HUES64 (cell line): ENCODE data around the gene ANKRD40.
"Not testable (repeated sequence)": the region's sequence is repeated elsewhere in the genome, so short reads cannot be mapped to it uniquely, and the experiment has no call there.

ENCODE experiments used
- H3K27ac ChIP-seq: 2 replicates; pipeline ENCODE4 v1.7.0; 2013; ENCODE audit warnings: low read depth, low read length, inconsistent platforms
- H3K27me3 ChIP-seq: 2 replicates; pipeline ENCODE4 v1.6.1; 2013; ENCODE audit warnings: mild to moderate bottlenecking, low read length; ENCODE audit not compliant: insufficient read depth
- H3K36me3 ChIP-seq: 2 replicates; pipeline ENCODE4 v1.6.1; 2013; ENCODE audit warnings: mild to moderate bottlenecking, low read length; ENCODE audit not compliant: insufficient read depth
- H3K4me1 ChIP-seq: 2 replicates; pipeline ENCODE4 v1.6.1; 2013; ENCODE audit warnings: mild to moderate bottlenecking, low read length, moderate library complexity; ENCODE audit not compliant: insufficient read depth
- H3K4me3 ChIP-seq: 2 replicates; pipeline ENCODE4 v1.5.1; 2013; ENCODE audit warnings: mild to moderate bottlenecking, low read length, moderate library complexity
- H3K9ac ChIP-seq: 2 replicates; pipeline ENCODE4 v1.6.1; 2013; ENCODE audit warnings: mild to moderate bottlenecking, low read depth, low read length
- H3K9me3 ChIP-seq: 2 replicates; pipeline ENCODE4 v1.6.1; 2013; ENCODE audit warnings: low read depth, low read length; ENCODE audit not compliant: insufficient read depth
- WGBS: fragments of 150-250, 120-280 bp; methylation state at CpG from one replicate; pipeline ENCODE4 v1.1.7; 2013; ENCODE audit warnings: missing lambda C conversion rate; 5-methylcytosine and 5-hydroxymethylcytosine counted together

ANKRD40 gene

DNA sequence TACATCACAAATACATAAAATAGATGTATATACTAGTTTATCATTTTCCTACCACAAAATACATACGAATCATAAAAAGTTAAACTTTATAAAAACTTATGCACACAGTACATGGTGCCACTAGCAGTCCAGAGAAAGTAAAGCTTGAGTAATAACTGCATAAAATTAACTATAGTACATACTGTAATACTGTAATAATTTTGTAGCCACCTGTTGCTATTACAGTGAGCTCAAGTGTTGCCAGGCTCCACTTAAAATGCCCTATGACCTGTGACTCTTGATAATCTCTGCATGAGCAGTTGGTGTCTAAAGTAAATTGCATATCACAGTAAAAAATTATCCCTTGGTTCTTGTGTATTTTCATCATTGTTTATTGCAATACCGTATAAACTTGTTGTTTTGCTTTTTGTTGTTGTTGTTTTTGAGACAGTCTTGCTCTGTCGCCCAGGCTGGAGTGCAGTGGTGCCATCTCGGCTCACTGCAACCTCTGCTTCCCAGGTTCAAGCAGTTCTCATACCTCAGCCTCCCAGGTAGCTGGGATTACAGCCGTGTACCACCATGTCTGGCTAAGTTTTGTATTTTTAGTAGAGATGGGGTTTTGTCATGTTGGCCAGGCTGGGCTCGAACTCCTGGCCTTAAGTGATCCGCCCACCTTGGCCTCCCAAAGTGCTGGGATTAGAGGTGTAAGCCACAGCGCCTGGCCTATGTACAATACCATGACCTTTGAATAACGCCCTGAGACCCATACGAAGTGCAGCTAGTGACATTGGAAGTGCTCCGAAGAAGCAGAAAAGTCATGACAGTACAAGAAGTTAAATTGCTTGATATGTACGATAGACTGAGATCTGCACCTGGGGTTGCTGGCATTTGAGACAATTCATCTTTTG lies 18.3 kb upstream of the ANKRD40 start:
- WGBS, result 94% methylated on average over 11 of the region's 12 CpGs
- Histone ChIP-seq H3K36me3 (peaks cover 11% of the 10 kb centered on the region; the same call in 1 of the 2 replicates), H3K4me1 (peaks cover 31% of the 10 kb centered on the region), H3K27ac (no peak overlapping the region), H3K9ac (no peak overlapping the region), H3K9me3 (no peaks in the 10 kb centered on the region), H3K4me3 (no peak overlapping the region), H3K27me3 (no peaks in the 10 kb centered on the region)

DNA sequence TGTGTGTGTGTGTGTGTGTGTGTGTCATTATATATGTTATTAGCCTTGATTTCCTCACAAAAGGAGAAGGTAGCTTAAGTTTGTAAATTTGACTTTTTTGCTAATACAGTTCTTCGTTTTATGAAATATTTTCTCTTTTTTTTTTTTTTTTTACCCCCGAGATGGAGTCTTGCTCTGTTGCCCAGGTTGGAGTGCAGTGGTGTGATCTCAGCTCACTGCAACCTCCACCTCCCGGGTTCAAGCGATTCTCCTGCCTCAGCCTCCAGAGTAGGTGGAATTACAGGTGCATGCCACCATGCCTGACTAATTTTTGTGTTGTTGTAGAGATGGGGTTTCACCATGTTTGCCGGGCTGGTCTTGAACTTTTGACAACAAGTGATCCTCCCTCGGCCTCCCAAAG lies 16.9 kb upstream of the ANKRD40 start:
- H3K4me3 ChIP-seq, H3K9me3 ChIP-seq, H3K27me3 ChIP-seq, H3K27ac ChIP-seq, H3K9ac ChIP-seq: not testable (repeated sequence)
- Histone ChIP-seq H3K36me3 (peaks cover 11% of the 10 kb centered on the region; the same call in 1 of the 2 replicates), H3K4me1 (peaks cover 31% of the 10 kb centered on the region)
- WGBS, result 99% methylated on average over 5 of the region's 6 CpGs

DNA sequence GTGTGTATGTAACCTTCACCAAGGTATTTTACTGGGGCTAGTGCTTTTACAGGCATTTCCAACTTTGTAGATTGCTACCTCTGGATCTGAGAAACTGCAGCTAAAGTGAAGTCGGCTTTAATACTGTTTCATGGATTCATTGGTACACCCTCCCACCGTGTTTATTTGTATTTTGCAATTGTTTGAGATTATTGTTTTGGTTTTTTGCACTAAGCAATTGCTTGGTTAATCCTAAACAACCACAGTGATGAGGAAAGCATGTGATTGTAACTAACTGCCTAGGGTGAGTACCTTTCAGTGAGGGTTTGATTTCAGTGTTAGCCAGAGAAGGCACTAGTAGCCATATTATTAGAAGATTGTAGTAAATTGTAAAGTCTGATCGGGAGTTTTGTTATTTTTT lies 15.0 kb upstream of the ANKRD40 start:
- no peak overlapping the region for H3K27ac ChIP-seq
- H3K4me3 ChIP-seq, result peak overlapping the region; percentile 11
- 0 out of 2 replicates have a peak, but pooled peaks cover 5% of the 10 kb centered on the region for H3K36me3 ChIP-seq
- no peaks in the 10 kb centered on the region for H3K27me3 ChIP-seq
- H3K9me3 ChIP-seq, result no peaks in the 10 kb centered on the region
- H3K4me1 ChIP-seq, result peaks cover 31% of the 10 kb centered on the region
- no peak overlapping the region for H3K9ac ChIP-seq
- WGBS, result 80% methylated on average over 3 of the region's 3 CpGs

DNA sequence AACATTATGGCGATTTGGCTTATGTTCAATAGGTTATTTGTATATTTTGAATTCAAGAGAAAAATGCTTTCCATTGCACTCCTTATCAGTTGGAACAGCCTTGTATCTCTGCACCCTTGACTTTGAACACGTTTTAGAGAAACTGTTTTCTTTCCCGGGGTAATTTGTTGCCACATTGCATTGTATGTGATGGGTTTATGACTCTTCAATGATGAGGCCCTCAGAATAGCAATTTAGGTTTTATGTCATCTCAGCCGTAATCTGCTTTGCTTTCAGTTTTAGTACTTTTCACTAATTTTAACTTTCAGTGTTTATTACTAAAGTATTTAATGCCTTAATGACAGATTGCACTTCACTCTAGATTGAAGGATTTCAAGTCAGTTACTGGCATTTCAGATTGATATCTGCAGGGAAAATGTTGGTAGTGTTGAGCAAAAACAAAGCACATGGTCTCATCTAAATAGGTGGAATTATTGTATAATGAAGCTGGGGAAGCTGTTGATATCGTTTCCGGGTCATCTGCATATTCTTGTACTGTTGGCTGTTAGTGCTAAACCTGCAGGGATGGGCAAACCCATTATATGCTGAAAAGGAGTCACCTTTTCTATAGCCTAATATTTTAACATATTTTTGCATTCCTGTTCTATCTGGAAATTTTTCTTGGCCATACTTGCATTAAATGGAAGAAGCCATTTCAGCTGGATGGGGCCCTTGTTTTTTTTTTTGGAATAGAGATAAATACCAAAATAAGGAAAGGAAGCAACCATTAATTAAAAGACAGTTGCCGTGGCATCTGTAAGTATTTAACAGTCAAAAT lies 13.7 kb upstream of the ANKRD40 start:
- Histone ChIP-seq H3K27me3 (no peaks in the 10 kb centered on the region), H3K27ac (no peak overlapping the region), H3K9me3 (no peaks in the 10 kb centered on the region), H3K9ac (peak overlapping the region; percentile 99), H3K4me3 (peak overlapping the region; percentile 88), H3K36me3 (0 out of 2 replicates have a peak, but pooled peaks cover 3% of the 10 kb centered on the region), H3K4me1 (peaks cover 24% of the 10 kb centered on the region)
- 24% methylated on average over 5 of the region's 7 CpGs for WGBS

DNA sequence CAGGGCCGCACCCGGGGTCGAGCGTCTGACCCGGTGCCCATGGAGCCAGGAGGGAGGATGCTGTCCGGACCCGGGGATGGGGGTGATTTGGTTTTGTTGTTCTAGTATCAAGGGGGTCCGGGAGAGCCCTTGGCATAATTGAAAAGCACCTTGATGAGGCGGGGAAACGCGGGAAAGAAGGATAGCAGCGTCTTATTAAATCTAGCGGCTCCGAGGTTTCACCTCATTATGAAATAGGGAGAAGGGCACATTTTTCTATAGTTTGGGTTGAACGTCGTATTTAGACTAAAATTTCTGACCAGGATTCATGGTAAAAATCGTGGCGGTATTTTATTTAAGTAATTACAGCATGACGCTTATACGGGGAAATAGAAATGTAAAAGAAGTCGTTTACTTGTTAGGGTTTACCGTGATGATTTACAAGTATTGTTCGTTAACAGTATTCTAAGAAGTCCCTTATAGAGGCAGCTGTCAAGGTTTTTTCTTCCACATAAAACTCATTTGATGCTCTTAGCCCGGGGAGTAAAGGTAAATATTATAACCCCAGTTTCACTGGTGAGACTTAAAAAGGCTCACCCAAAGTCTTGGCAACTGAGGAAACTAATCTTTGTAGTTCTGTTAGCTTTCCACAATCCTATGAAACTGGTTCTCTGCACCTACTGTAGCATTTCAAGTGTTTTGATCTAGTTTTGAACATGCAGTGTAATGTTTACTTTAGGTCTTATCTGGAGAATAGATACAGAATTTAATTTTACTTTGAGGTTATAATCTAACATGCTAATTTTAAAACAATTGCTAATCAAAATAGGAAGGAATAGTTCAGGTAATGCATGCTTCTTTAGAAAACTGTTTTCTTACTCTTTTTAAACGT lies 12.4 kb upstream of the ANKRD40 start:
- Histone ChIP-seq H3K9ac (peak overlapping the region; percentile 99), H3K4me1 (peaks cover 18% of the 10 kb centered on the region), H3K27ac (peak overlapping the region; percentile 99), H3K9me3 (no peaks in the 10 kb centered on the region), H3K36me3 (0 out of 2 replicates have a peak, but pooled peaks cover 2% of the 10 kb centered on the region), H3K27me3 (no peaks in the 10 kb centered on the region), H3K4me3 (peak overlapping the region; percentile 88)
- under 1% methylated on average over 24 of the region's 25 CpGs for WGBS

DNA sequence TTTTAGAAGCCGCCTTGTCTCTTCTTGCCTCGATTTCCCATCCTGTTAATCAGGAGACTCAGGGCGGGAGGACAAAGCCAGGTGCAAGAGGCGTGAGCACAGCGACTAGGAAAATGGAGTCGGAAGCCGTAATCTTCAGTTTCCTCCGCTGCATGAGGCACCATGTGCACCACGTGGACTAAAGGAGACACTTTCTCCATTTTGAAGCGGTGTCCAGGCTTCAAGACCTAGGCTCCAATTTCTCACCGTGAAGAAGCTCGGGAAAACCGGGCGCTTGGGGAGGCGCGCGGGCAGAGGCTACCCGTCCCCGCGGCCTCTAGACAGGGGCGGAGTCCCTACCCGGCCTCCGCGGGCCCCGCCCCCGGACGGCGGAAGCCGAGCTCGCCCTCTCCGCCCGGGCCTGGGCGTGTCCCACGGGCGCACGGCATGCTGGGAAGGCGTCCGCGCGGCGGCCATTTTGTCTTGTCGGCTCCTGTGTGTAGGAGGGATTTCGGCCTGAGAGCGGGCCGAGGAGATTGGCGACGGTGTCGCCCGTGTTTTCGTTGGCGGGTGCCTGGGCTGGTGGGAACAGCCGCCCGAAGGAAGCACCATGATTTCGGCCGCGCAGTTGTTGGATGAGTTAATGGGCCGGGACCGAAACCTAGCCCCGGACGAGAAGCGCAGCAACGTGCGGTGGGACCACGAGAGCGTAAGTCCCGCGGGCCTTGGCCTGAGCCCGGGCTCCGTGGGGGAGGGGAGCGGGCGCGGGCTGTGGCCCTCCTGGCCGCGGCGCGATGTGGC lies 11.6 kb upstream of the ANKRD40 start, which contains the start of gene LUC7L3:
LUC7L3 (plus strand) TSS at position 460 of the 780 bp plus-strand sequence; CDS start at position 590, 130 bp downstream.
- Histone ChIP-seq H3K4me3 (peak within 1 kb of the TSS; percentile 88), H3K36me3 (0 out of 2 replicates have a peak, but pooled peaks cover under 1% of the 10 kb centered on the region), H3K4me1 (peaks cover 18% of the 10 kb centered on the region), H3K9ac (peak within 1 kb of the TSS; percentile 99), H3K27ac (peak within 1 kb of the TSS; percentile 99), H3K9me3 (no peaks in the 10 kb centered on the region), H3K27me3 (no peaks in the 10 kb centered on the region)
- 5% methylated on average over 76 of the region's 76 CpGs for WGBS

DNA sequence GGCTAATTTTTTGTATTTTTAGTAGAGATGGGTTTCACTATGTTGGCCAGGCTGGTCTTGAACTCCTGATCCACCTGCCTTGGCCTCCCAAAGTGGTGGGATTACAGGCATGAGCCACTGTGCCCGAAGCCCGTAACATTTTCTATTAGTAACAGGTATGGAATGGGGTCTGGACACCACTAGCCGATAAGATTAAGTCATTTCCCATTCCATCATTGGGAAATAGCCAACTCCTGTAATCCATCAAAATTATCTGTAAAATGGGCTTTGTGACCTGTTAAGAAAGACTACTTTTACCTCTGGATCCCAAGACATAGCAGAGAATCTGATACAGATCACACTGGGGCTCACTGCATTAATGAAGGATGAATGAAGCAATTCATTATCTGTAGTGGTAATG lies 7.8 kb upstream of the ANKRD40 start:
- Histone ChIP-seq H3K36me3 (no peaks in the 10 kb centered on the region), H3K27me3 (no peaks in the 10 kb centered on the region), H3K9me3 (no peaks in the 10 kb centered on the region), H3K4me1 (no peaks in the 10 kb centered on the region; the same call in 1 of the 2 replicates), H3K27ac (no peak overlapping the region), H3K9ac (no peak overlapping the region), H3K4me3 (no peak overlapping the region)
- 100% methylated on average over 3 of the region's 3 CpGs for WGBS

DNA sequence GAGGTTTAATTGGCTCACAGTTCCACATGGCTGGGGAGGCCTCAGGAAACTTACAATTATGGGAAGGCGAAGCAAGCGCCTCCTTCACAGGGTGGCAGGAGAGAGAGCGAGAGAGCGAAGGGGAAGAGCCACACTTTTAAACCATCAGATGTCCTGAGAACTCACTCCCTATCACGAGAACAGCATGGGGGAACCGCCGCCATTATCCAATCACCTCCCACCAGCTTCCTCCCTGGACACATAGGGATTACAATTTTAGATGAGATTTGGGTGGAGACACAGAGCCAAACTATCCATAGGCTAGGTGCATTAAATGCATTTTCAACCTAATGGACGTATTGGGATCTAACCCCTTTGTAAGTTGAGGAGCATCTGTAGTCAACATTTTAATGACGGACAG lies 4.9 kb upstream of the ANKRD40 start:
- Histone ChIP-seq H3K9ac (no peak overlapping the region), H3K9me3 (no peaks in the 10 kb centered on the region)

DNA sequence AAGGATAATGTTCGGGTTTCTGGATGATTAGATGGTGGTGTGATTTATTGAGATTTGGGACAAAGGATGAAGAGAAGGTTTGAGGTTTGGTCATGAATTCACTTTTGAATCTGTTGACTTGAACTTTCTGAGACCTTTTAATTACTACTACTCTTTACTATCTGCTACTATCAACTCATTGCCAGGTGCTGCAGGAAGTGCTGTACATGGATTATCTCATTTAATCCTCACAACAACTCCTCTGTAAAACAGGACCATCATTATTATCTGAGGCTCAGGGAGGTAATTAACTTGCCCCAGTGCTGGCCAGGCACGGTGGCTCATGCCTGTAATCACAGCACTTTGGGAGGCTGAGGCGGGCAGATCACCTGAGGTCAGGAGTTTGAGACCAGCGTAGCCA lies 2.9 kb upstream of the ANKRD40 start:
- 86% methylated on average over 4 of the region's 4 CpGs for WGBS
- H3K36me3 ChIP-seq, result no peaks in the 10 kb centered on the region
- no peak overlapping the region for H3K4me3 ChIP-seq
- H3K27me3 ChIP-seq, result no peaks in the 10 kb centered on the region
- H3K4me1 ChIP-seq, result peaks cover 13% of the 10 kb centered on the region
- H3K27ac ChIP-seq, result no peak overlapping the region
- no peak overlapping the region for H3K9ac ChIP-seq
- no peaks in the 10 kb centered on the region for H3K9me3 ChIP-seq

More for the DNA sequence above, 4.9 kb upstream of the ANKRD40 start:
- no peak overlapping the region for H3K27ac ChIP-seq
- H3K4me3 ChIP-seq, result no peak overlapping the region
- H3K4me1 ChIP-seq, result peaks cover 13% of the 10 kb centered on the region
- H3K27me3 ChIP-seq, result no peaks in the 10 kb centered on the region
- H3K36me3 ChIP-seq, result no peaks in the 10 kb centered on the region
- 87% methylated on average over 9 of the region's 9 CpGs for WGBS

DNA sequence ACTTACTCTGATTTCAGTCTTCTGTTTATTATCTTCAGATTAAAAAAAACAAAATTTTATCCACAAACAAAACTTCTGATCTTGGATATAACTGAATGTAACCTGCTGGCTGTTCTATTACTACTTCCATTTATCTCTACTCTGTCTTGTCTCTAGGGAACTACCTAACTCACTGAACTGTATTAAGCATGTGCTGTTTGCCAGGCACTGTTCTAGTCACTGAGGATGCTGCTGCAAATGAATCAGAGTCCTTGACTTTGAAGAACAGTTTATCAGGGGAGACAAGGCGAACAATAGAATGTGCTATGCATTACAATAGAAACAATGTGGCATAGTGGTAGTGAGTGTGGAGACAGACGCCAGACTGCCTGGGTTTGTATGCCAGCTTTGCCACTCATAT lies 2.3 kb upstream of the ANKRD40 start:
- H3K4me1 ChIP-seq, result peaks cover 13% of the 10 kb centered on the region
- H3K36me3 ChIP-seq, result no peaks in the 10 kb centered on the region
- H3K4me3 ChIP-seq, result no peak overlapping the region
- no peak overlapping the region for H3K27ac ChIP-seq
- no peaks in the 10 kb centered on the region for H3K27me3 ChIP-seq
- H3K9me3 ChIP-seq, result no peaks in the 10 kb centered on the region
- no peak overlapping the region for H3K9ac ChIP-seq
- 87% methylated on average over 2 of the region's 2 CpGs for WGBS
